Femur (tissue), 1 donor: ENCODE results near the gene HPSE.
"Not testable (repeated sequence)": the region's sequence is repeated elsewhere in the genome, so short reads cannot be mapped to it uniquely, and the experiment has no call there.

Experiments
- DNase-seq: peaks from one replicate; pipeline ENCODE4 v3.0.0-alpha.2; 2017

HPSE gene

GRCh38 chr4:83329521-83330110, 5.0 kb downstream of the HPSE start:
- DNase-seq: no peak

- DNase-seq: no peak
Measured at GRCh38 chr4:83328521-83329187, 6.0 kb downstream of the HPSE start.

GRCh38 chr4:83326546-83326945, 8.1 kb downstream of the HPSE start:
- DNase-seq: no peak

GRCh38 chr4:83325306-83325705, 9.3 kb downstream of the HPSE start:
- not testable (repeated sequence) for DNase-seq

- DNase-seq: no peak
Measured at GRCh38 chr4:83323136-83323535, 11.5 kb downstream of the HPSE start.

GRCh38 chr4:83320548-83320947, 14.1 kb downstream of the HPSE start:
- peak; percentile 66 for DNase-seq

GRCh38 chr4:83318666-83319065, 16.0 kb downstream of the HPSE start:
- no peak for DNase-seq

- DNase-seq: no peak
Measured at GRCh38 chr4:83317671-83318070, 17.0 kb downstream of the HPSE start.

- no peak for DNase-seq
Measured at GRCh38 chr4:83316459-83317165, 18.0 kb downstream of the HPSE start.

GRCh38 chr4:83315341-83315870, 19.2 kb downstream of the HPSE start:
- no peak for DNase-seq

- DNase-seq: no peak
Measured at GRCh38 chr4:83308672-83309071, 26.0 kb downstream of the HPSE start.

GRCh38 chr4:83307920-83308319, 26.7 kb downstream of the HPSE start:
- no peak for DNase-seq

GRCh38 chr4:83305187-83305586, 29.5 kb downstream of the HPSE start:
- no peak for DNase-seq

- no peak for DNase-seq
Measured at GRCh38 chr4:83297548-83298260, 36.9 kb downstream of the HPSE start.

GRCh38 chr4:83293305-83294046, 41.2 kb downstream of the HPSE start:
- DNase-seq: no peak

- DNase-seq: not testable (repeated sequence)
Measured at GRCh38 chr4:83290059-83290774, 44.4 kb downstream of the HPSE start.

GRCh38 chr4:83288381-83288780, 46.3 kb downstream of the HPSE start:
- DNase-seq: not testable (repeated sequence)

- peak; percentile 47 for DNase-seq
Measured at GRCh38 chr4:83285055-83285407, 49.6 kb downstream of the HPSE start.

GRCh38 chr4:83284193-83285054, 50.2 kb downstream of the HPSE start, which contains the start of gene COQ2:
Gene COQ2, minus strand, starts transcription at chr4:83284798. Its CDS starts 34 bp downstream, at chr4:83284764.
- DNase-seq: peak; percentile 97

GRCh38 chr4:83283181-83283580, 51.5 kb downstream of the HPSE start:
- no peak for DNase-seq

GRCh38 chr4:83282049-83282535, 52.6 kb downstream of the HPSE start:
- DNase-seq: no peak
